Measurements from ENCODE around the gene SMYD3. TPM values are rescaled to one million over a fixed set of nuclear protein-coding genes. Genes with fewer than 3 reads are reported as not detected.
A peak's percentile ranks its signal among the peaks of the same experiment; 100 is the strongest.

Gene SMYD3
- total and polyA plus RNA-seq, 9 of the 15 experiments (the other 6 are each of a cell fraction or from before 2014, with no cell fraction given) = 128 to 440 (median 197) TPM

- TF ChIP-seq, protein P1, sequence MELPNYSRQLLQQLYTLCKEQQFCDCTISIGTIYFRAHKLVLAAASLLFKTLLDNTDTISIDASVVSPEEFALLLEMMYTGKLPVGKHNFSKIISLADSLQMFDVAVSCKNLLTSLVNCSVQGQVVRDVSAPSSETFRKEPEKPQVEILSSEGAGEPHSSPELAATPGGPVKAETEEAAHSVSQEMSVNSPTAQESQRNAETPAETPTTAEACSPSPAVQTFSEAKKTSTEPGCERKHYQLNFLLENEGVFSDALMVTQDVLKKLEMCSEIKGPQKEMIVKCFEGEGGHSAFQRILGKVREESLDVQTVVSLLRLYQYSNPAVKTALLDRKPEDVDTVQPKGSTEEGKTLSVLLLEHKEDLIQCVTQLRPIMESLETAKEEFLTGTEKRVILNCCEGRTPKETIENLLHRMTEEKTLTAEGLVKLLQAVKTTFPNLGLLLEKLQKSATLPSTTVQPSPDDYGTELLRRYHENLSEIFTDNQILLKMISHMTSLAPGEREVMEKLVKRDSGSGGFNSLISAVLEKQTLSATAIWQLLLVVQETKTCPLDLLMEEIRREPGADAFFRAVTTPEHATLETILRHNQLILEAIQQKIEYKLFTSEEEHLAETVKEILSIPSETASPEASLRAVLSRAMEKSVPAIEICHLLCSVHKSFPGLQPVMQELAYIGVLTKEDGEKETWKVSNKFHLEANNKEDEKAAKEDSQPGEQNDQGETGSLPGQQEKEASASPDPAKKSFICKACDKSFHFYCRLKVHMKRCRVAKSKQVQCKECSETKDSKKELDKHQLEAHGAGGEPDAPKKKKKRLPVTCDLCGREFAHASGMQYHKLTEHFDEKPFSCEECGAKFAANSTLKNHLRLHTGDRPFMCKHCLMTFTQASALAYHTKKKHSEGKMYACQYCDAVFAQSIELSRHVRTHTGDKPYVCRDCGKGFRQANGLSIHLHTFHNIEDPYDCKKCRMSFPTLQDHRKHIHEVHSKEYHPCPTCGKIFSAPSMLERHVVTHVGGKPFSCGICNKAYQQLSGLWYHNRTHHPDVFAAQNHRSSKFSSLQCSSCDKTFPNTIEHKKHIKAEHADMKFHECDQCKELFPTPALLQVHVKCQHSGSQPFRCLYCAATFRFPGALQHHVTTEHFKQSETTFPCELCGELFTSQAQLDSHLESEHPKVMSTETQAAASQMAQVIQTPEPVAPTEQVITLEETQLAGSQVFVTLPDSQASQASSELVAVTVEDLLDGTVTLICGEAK (IDR thresholded peaks at IDR 0.05) = 0 out of 2 replicates have a peak, but pooled peaks have one; percentile 34
- TF ChIP-seq, protein P1 (CRISPR knock-in tag; IDR thresholded peaks at IDR 0.05) = no peak
- TF ChIP-seq ELF1 (tag; IDR thresholded peaks at IDR 0.05) = 0 out of 2 replicates have a peak, but pooled peaks have one; percentile 38
- TF ChIP-seq EP300 (IDR thresholded peaks at IDR 0.05; ENCODE audit: low read length) = peak; percentile 41
- TF ChIP-seq NFE2L1 (tag; IDR thresholded peaks at IDR 0.05; ENCODE audit: borderline replicate concordance, low read depth) = no peak
- TF ChIP-seq KDM1A (IDR thresholded peaks at IDR 0.05) = peak in 1 of 2 experiments; percentile 22; a peak in 1 of 4 replicates
- 0 out of 2 replicates have a peak, but pooled peaks have one; percentile 25 for TF ChIP-seq JUNB (CRISPR knock-in tag; conservative IDR thresholded peaks at IDR 0.05)
- TF ChIP-seq JUND (IDR thresholded peaks at IDR 0.05; ENCODE audit: borderline replicate concordance, low read depth, low read length) = peak; percentile 95
- peak; percentile 95 for TF ChIP-seq JUND (tag; IDR thresholded peaks at IDR 0.05; ENCODE audit: borderline replicate concordance, low read depth, low read length)
- peak; percentile 23; the same call in 1 of the 2 replicates for TF ChIP-seq ETV5 (CRISPR knock-in tag; IDR thresholded peaks at IDR 0.05; ENCODE audit: low read depth)
- peak; percentile 75; the same call in 1 of the 2 replicates for TF ChIP-seq STAT6 (CRISPR knock-in tag; IDR thresholded peaks at IDR 0.05)
- no peak for TF ChIP-seq ZNF354B (CRISPR knock-in tag; IDR thresholded peaks at IDR 0.05)
- TF ChIP-seq FOXK2 (conservative IDR thresholded peaks at IDR 0.05 in 1 of 2, IDR thresholded peaks at IDR 0.05 in 1 of 2; ENCODE audit: low read depth in 2 of 2) = peak; percentile 5 to 51; a peak in 2 of 4 replicates
- peak; percentile 54; the same call in 1 of the 2 replicates for TF ChIP-seq ZEB2 (IDR thresholded peaks at IDR 0.05)
- TF ChIP-seq DIDO1 (tag; IDR thresholded peaks at IDR 0.05; ENCODE audit: low read depth) = no peak
- peak; percentile 29 to 33; a peak in 1 of 4 replicates for TF ChIP-seq SIN3A (IDR thresholded peaks at IDR 0.05; ENCODE audit: borderline replicate concordance in 2 of 2, control insufficient read depth in 1 of 2, low read depth in 2 of 2, low read length in 2 of 2)
Observed at GRCh38 chr1:245986404-245987218, 520.5 kb downstream of the SMYD3 start (continued).

Measured in K562 (cell line).